Measurements from ENCODE around the gene RFTN1.

RFTN1 gene

GRCh38 chr3:16409032-16409431 lies 104.5 kb downstream of the RFTN1 start:
- no peak for DNase-seq (ENCODE audit: low read depth in 2 of 2)

- no peak for DNase-seq (ENCODE audit: low read depth in 2 of 2)
Measured at GRCh38 chr3:16407366-16407765, 106.1 kb downstream of the RFTN1 start.

- no peak for DNase-seq (ENCODE audit: low read depth in 2 of 2)
Measured at GRCh38 chr3:16406579-16406978, 106.9 kb downstream of the RFTN1 start.

GRCh38 chr3:16406166-16406565 lies 107.3 kb downstream of the RFTN1 start:
- DNase-seq (ENCODE audit: low read depth in 2 of 2) = no peak

- DNase-seq (ENCODE audit: low read depth in 2 of 2) = no peak
Measured at GRCh38 chr3:16404349-16404895, 109.1 kb downstream of the RFTN1 start.

GRCh38 chr3:16402451-16402850 lies 111.0 kb downstream of the RFTN1 start:
- DNase-seq (ENCODE audit: low read depth in 2 of 2) = no peak

GRCh38 chr3:16401273-16401672 lies 112.2 kb downstream of the RFTN1 start:
- no peak for DNase-seq (ENCODE audit: low read depth in 2 of 2)

GRCh38 chr3:16400106-16400931 lies 113.2 kb downstream of the RFTN1 start:
- no peak for DNase-seq (ENCODE audit: low read depth in 2 of 2)

GRCh38 chr3:16399473-16399872 lies 114.0 kb downstream of the RFTN1 start:
- no peak for DNase-seq (ENCODE audit: low read depth in 2 of 2)

GRCh38 chr3:16398648-16399047 lies 114.9 kb downstream of the RFTN1 start:
- DNase-seq (ENCODE audit: low read depth in 2 of 2) = no peak

GRCh38 chr3:16396202-16396601 lies 117.3 kb downstream of the RFTN1 start:
- no peak for DNase-seq (ENCODE audit: low read depth in 2 of 2)

- DNase-seq (ENCODE audit: low read depth in 2 of 2) = no peak
Measured at GRCh38 chr3:16395212-16395611, 118.3 kb downstream of the RFTN1 start.

- no peak for DNase-seq (ENCODE audit: low read depth in 2 of 2)
Measured at GRCh38 chr3:16394639-16395038, 118.9 kb downstream of the RFTN1 start.

- no peak for DNase-seq (ENCODE audit: low read depth in 2 of 2)
Measured at GRCh38 chr3:16392717-16393116, 120.8 kb downstream of the RFTN1 start.

GRCh38 chr3:16392065-16392464 lies 121.4 kb downstream of the RFTN1 start:
- DNase-seq (ENCODE audit: low read depth in 2 of 2) = no peak

GRCh38 chr3:16390581-16390980 lies 122.9 kb downstream of the RFTN1 start:
- DNase-seq (ENCODE audit: low read depth in 2 of 2) = no peak

GRCh38 chr3:16388850-16389441 lies 124.6 kb downstream of the RFTN1 start:
- no peak for DNase-seq (ENCODE audit: low read depth in 2 of 2)

GRCh38 chr3:16386561-16386960 lies 126.9 kb downstream of the RFTN1 start:
- DNase-seq (ENCODE audit: low read depth in 2 of 2) = no peak

- no peak for DNase-seq (ENCODE audit: low read depth in 2 of 2)
Measured at GRCh38 chr3:16385151-16385550, 128.3 kb downstream of the RFTN1 start.

- DNase-seq (ENCODE audit: low read depth in 2 of 2) = no peak
Measured at GRCh38 chr3:16383864-16384263, 129.6 kb downstream of the RFTN1 start.

GRCh38 chr3:16382845-16383244 lies 130.7 kb downstream of the RFTN1 start:
- DNase-seq (ENCODE audit: low read depth in 2 of 2) = no peak

- DNase-seq (ENCODE audit: low read depth in 2 of 2) = no peak
Measured at GRCh38 chr3:16381426-16381825, 132.1 kb downstream of the RFTN1 start.

GRCh38 chr3:16380421-16380820 lies 133.1 kb downstream of the RFTN1 start:
- no peak for DNase-seq (ENCODE audit: low read depth in 2 of 2)

All from stimulated activated CD4-positive, alpha-beta T cell treated with anti-CD3 and anti-CD28 coated beads, Interleukin-15, amount 100 ng/mL, for 48 hours (primary cell).